ENCODE data around the gene AGR2. TPM values are rescaled to one million over a fixed set of nuclear protein-coding genes. Genes with fewer than 3 reads are reported as not detected.

The AGR2 gene
- polyA plus RNA-seq, 3 donors = not detected

- H3K9ac ChIP-seq (ENCODE audit: insufficient read depth, low read length, poor library complexity, severe bottlenecking) = no peak overlapping the region
- peaks cover 2 to 7% (median 4%) of the 10 kb centered on the region in 7 donors for H3K9me3 Mint-ChIP-seq
- H3K27me3 Mint-ChIP-seq (ENCODE audit: low read depth in 3 of 3) = peaks cover 0 to 1% (median 0%) of the 10 kb centered on the region in 3 donors
- no peak for TF ChIP-seq CTCF (IDR thresholded peaks at IDR 0.05)
- H3K4me2 ChIP-seq (replicated peaks; ENCODE audit: extremely low read depth, low read length, poor library complexity, severe bottlenecking) = no peak overlapping the region
- no peaks in the 10 kb centered on the region for H3K4me1 ChIP-seq (ENCODE audit: control insufficient read depth in 1 of 2, insufficient read depth in 2 of 2, low read length in 2 of 2)
- H3K79me2 ChIP-seq (ENCODE audit: insufficient read depth, low read length) = no peaks in the 10 kb centered on the region
- no peak for DNase-seq
- H3K4me3 ChIP-seq (replicated peaks in 1 of 3; ENCODE audit: low read depth in 2 of 3, low read length in 3 of 3) = no peak overlapping the region
- H3K4me1 Mint-ChIP-seq = no peaks in the 10 kb centered on the region
- H3K36me3 Mint-ChIP-seq = no peaks in the 10 kb centered on the region
- H4K20me1 ChIP-seq (ENCODE audit: insufficient read depth, low read length) = no peaks in the 10 kb centered on the region
- H3K4me3 Mint-ChIP-seq = no peak overlapping the region
- intact Hi-C loops (cut with micrococcal nuclease) = no loop called here
- H3K27me3 ChIP-seq (ENCODE audit: control insufficient read depth in 2 of 2, insufficient read depth in 2 of 2, low read length in 2 of 2) = no peaks in the 10 kb centered on the region
- no peaks in the 10 kb centered on the region for H3K9me3 ChIP-seq (replicated peaks in 1 of 2; ENCODE audit: control insufficient read depth in 1 of 2, insufficient read depth in 1 of 2, low read length in 2 of 2)
- no peak overlapping the region for H3K27ac Mint-ChIP-seq
- no peak overlapping the region for H3K27ac ChIP-seq (ENCODE audit: low read depth in 1 of 2, low read length in 2 of 2)
- H2AFZ ChIP-seq (ENCODE audit: insufficient read depth, low read depth, low read length, poor library complexity, severe bottlenecking) = no peak overlapping the region
- H3K36me3 ChIP-seq (replicated peaks in 1 of 2; ENCODE audit: control insufficient read depth in 1 of 2, insufficient read depth in 2 of 2, low read length in 2 of 2) = no peaks in the 10 kb centered on the region
- WGBS (ENCODE audit: insufficient coverage) = no CpG with 5 or more reads among the region's 1 CpG
Observed at GRCh38 chr7:16833373-16833772, 28.6 kb upstream of the AGR2 start.

- no peak overlapping the region for H3K4me3 ChIP-seq (replicated peaks in 1 of 3; ENCODE audit: low read depth in 2 of 3, low read length in 3 of 3)
- H3K27me3 ChIP-seq (ENCODE audit: control insufficient read depth in 2 of 2, insufficient read depth in 2 of 2, low read length in 2 of 2) = no peaks in the 10 kb centered on the region
- no peak overlapping the region for H3K9ac ChIP-seq (ENCODE audit: insufficient read depth, low read length, poor library complexity, severe bottlenecking)
- H4K20me1 ChIP-seq (ENCODE audit: insufficient read depth, low read length) = no peaks in the 10 kb centered on the region
- H3K9me3 ChIP-seq (replicated peaks in 1 of 2; ENCODE audit: control insufficient read depth in 1 of 2, insufficient read depth in 1 of 2, low read length in 2 of 2) = no peaks in the 10 kb centered on the region
- H3K36me3 ChIP-seq (replicated peaks in 1 of 2; ENCODE audit: control insufficient read depth in 1 of 2, insufficient read depth in 2 of 2, low read length in 2 of 2) = no peaks in the 10 kb centered on the region
- no peak for DNase-seq
- intact Hi-C loops (cut with micrococcal nuclease) = no loop called here
- H3K4me2 ChIP-seq (replicated peaks; ENCODE audit: extremely low read depth, low read length, poor library complexity, severe bottlenecking) = no peak overlapping the region
- H3K27me3 Mint-ChIP-seq (ENCODE audit: low read depth in 3 of 3) = peaks cover 0 to 2% (median 0%) of the 10 kb centered on the region in 3 donors
- H3K4me1 Mint-ChIP-seq = no peaks in the 10 kb centered on the region
- H3K4me3 Mint-ChIP-seq = no peak overlapping the region
- H2AFZ ChIP-seq (ENCODE audit: insufficient read depth, low read depth, low read length, poor library complexity, severe bottlenecking) = no peak overlapping the region
- H3K9me3 Mint-ChIP-seq = peaks cover 2 to 13% (median 4%) of the 10 kb centered on the region in 7 donors
- H3K4me1 ChIP-seq (ENCODE audit: control insufficient read depth in 1 of 2, insufficient read depth in 2 of 2, low read length in 2 of 2) = no peaks in the 10 kb centered on the region
- no peak for TF ChIP-seq CTCF (IDR thresholded peaks at IDR 0.05)
- H3K27ac Mint-ChIP-seq = peak overlapping the region in 2 of 7 donors; percentile 20 to 37
- no peaks in the 10 kb centered on the region for H3K79me2 ChIP-seq (ENCODE audit: insufficient read depth, low read length)
- no peaks in the 10 kb centered on the region for H3K36me3 Mint-ChIP-seq
- no peak overlapping the region for H3K27ac ChIP-seq (ENCODE audit: low read depth in 1 of 2, low read length in 2 of 2)
Observed at GRCh38 chr7:16826060-16826459, 21.3 kb upstream of the AGR2 start.
